ENCODE results near the gene HNF4A. TPM values are rescaled to one million over a fixed set of nuclear protein-coding genes. Genes with fewer than 3 reads are reported as not detected.

Gene HNF4A
- total and polyA plus RNA-seq, 2 of the 13 experiments (the other 11 are each of a cell fraction or from before 2014, with no cell fraction given): 80.9 to 169 TPM

GRCh38 chr20:44450903-44451450 is 95.5 kb downstream of the HNF4A start (continued):
- TF ChIP-seq ZNF687 (CRISPR knock-in tag; IDR thresholded peaks at IDR 0.05) (peak; percentile 71), ZNF512B (CRISPR knock-in tag; IDR thresholded peaks at IDR 0.05; ENCODE audit: borderline replicate concordance) (0 out of 2 replicates have a peak, but pooled peaks have one; percentile 25), HOMEZ (CRISPR knock-in tag; IDR thresholded peaks at IDR 0.05; ENCODE audit: low read depth) (no peak), TSC22D2 (CRISPR knock-in tag; IDR thresholded peaks at IDR 0.05; ENCODE audit: borderline replicate concordance) (no peak), FOXK2 (IDR thresholded peaks at IDR 0.05) (no peak), ZNF576 (CRISPR knock-in tag; IDR thresholded peaks at IDR 0.05) (no peak), TCF12 (IDR thresholded peaks at IDR 0.05) (no peak), TCF12 (CRISPR knock-in tag; IDR thresholded peaks at IDR 0.05) (0 out of 2 replicates have a peak, but pooled peaks have one; percentile 43), KDM5B (CRISPR knock-in tag; IDR thresholded peaks at IDR 0.05; ENCODE audit: borderline replicate concordance) (peak; percentile 61; the same call in 1 of the 2 replicates), HDAC2 (CRISPR knock-in tag; IDR thresholded peaks at IDR 0.05) (no peak), ZNF432 (CRISPR knock-in tag; IDR thresholded peaks at IDR 0.05; ENCODE audit: borderline replicate concordance) (no peak), ZMYM4 (CRISPR knock-in tag; IDR thresholded peaks at IDR 0.05) (peak; percentile 41; the same call in 1 of the 2 replicates), NFKBIZ (CRISPR knock-in tag; IDR thresholded peaks at IDR 0.05) (no peak), REL (CRISPR knock-in tag; conservative IDR thresholded peaks at IDR 0.05) (no peak), ZNF556 (CRISPR knock-in tag; IDR thresholded peaks at IDR 0.05; ENCODE audit: borderline replicate concordance) (peak; percentile 49; the same call in 1 of the 2 replicates), PITX1 (CRISPR knock-in tag; IDR thresholded peaks at IDR 0.05) (peak; percentile 12; the same call in 1 of the 2 replicates), ZSCAN21 (CRISPR knock-in tag; IDR thresholded peaks at IDR 0.05; ENCODE audit: borderline replicate concordance) (no peak)
- TF ChIP-seq, protein P1, sequence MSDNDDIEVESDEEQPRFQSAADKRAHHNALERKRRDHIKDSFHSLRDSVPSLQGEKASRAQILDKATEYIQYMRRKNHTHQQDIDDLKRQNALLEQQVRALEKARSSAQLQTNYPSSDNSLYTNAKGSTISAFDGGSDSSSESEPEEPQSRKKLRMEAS (IDR thresholded peaks at IDR 0.05): peak; percentile 57; the same call in 1 of the 2 replicates
- TF ChIP-seq, protein P2, sequence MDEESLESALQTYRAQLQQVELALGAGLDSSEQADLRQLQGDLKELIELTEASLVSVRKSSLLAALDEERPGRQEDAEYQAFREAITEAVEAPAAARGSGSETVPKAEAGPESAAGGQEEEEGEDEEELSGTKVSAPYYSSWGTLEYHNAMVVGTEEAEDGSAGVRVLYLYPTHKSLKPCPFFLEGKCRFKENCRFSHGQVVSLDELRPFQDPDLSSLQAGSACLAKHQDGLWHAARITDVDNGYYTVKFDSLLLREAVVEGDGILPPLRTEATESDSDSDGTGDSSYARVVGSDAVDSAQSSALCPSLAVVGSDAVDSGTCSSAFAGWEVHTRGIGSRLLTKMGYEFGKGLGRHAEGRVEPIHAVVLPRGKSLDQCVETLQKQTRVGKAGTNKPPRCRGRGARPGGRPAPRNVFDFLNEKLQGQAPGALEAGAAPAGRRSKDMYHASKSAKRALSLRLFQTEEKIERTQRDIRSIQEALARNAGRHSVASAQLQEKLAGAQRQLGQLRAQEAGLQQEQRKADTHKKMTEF (CRISPR knock-in tag; IDR thresholded peaks at IDR 0.05): peak; percentile 17; the same call in 1 of the 2 replicates
